GM23248 (cell line): ENCODE results near the gene RC3H2. TPM values are rescaled to one million over a fixed set of nuclear protein-coding genes. Genes with fewer than 3 reads are reported as not detected.
"Not testable (repeated sequence)": the region's sequence is repeated elsewhere in the genome, so short reads cannot be mapped to it uniquely, and the experiment has no call there.

Experiments used
- DNase-seq: peaks from one replicate; pipeline ENCODE4 v3.0.0-alpha.2; 2015
- H2AFZ ChIP-seq: fragments of 200-600 bp; sonication (generic); 2 replicates; pipeline ENCODE4 v1.6.1; 2016; ENCODE audit warnings: antibody characterized with exemption
- H3F3A ChIP-seq: fragments of 200-600 bp; sonication (generic); 2 replicates; pipeline ENCODE4 v1.6.1; 2016; ENCODE audit warnings: mild to moderate bottlenecking, antibody characterized with exemption, mixed run types; ENCODE audit not compliant: insufficient read depth
- H3K27ac ChIP-seq: fragments of 200-600 bp; sonication (generic); 2 replicates; pipeline ENCODE4 v1.5.1; 2016; ENCODE audit warnings: mild to moderate bottlenecking
- H3K27me3 ChIP-seq: fragments of 200-600 bp; sonication (generic); replicated peaks from 2 replicates; pipeline ENCODE4 v1.6.1; 2016; ENCODE audit warnings: mild to moderate bottlenecking; ENCODE audit not compliant: insufficient read depth
- H3K36me3 ChIP-seq: fragments of 200-600 bp; sonication (generic); 2 replicates; pipeline ENCODE4 v1.6.1; 2016; ENCODE audit warnings: low read depth, mild to moderate bottlenecking
- H3K4me1 ChIP-seq: fragments of 200-600 bp; sonication (generic); 2 replicates; pipeline ENCODE4 v1.6.1; 2016; ENCODE audit warnings: mild to moderate bottlenecking; ENCODE audit not compliant: insufficient read depth
- H3K4me2 ChIP-seq: fragments of 200-600 bp; sonication (generic); one replicate; pipeline ENCODE4 v1.6.1; 2016; ENCODE audit warnings: mild to moderate bottlenecking; ENCODE audit not compliant: unreplicated experiment
- H3K4me3 ChIP-seq: fragments of 200-600 bp; sonication (generic); 2 replicates; pipeline ENCODE4 v1.5.1; 2016; ENCODE audit warnings: mild to moderate bottlenecking
- H3K79me2 ChIP-seq: fragments of 200-600 bp; sonication (generic); 2 replicates; pipeline ENCODE4 v1.6.1; 2016; ENCODE audit warnings: mild to moderate bottlenecking; ENCODE audit not compliant: insufficient read depth
- H3K9ac ChIP-seq: fragments of 200-600 bp; sonication (generic); 2 replicates; pipeline ENCODE4 v1.6.1; 2016; ENCODE audit warnings: mild to moderate bottlenecking
- H3K9me2 ChIP-seq: fragments of 200-600 bp; sonication (generic); 2 replicates; pipeline ENCODE4 v1.6.1; 2016; ENCODE audit warnings: mixed run types, mild to moderate bottlenecking, moderate library complexity; ENCODE audit not compliant: insufficient read depth
- H3K9me3 ChIP-seq: fragments of 200-600 bp; sonication (generic); one replicate; pipeline ENCODE4 v1.6.1; 2017; ENCODE audit warnings: low read depth
- H4K20me1 ChIP-seq: fragments of 200-600 bp; sonication (generic); 2 replicates; pipeline ENCODE4 v1.6.0; 2016; ENCODE audit not compliant: insufficient read depth
- EZH2 ChIP-seq: fragments of 200-600 bp; sonication (generic); IDR thresholded peaks from 2 replicates; pipeline ENCODE4 v1.6.1; 2018; ENCODE audit warnings: antibody characterized with exemption, mild to moderate bottlenecking; ENCODE audit not compliant: insufficient read depth, poor library complexity, severe bottlenecking
- EZH2phosphoT487 ChIP-seq: fragments of 200-600 bp; sonication (generic); IDR thresholded peaks from 2 replicates; pipeline ENCODE4 v1.6.1; 2018; ENCODE audit warnings: antibody characterized with exemption, moderate library complexity, mild to moderate bottlenecking, low read depth; ENCODE audit not compliant: insufficient read depth
- WGBS, 2 experiments: methylation state at CpG; one replicate each; pipeline ENCODE4 v1.1.6; 2015 to 2017; ENCODE audit warnings: low lambda C conversion rate in 2 of 2, low coverage in 1 of 2; ENCODE audit errors: missing lambda C conversion rate in 2 of 2; 5-methylcytosine and 5-hydroxymethylcytosine counted together
- in situ Hi-C: fragments of 300-500 bp; cut with MboI; formaldehyde crosslinking; loops from 2 replicates; pipeline ENCODE4 v1.15.0; 2020
- polyA plus RNA-seq: library from polyadenylated mRNA; unstranded; fragments of >200 nt; fragmentation: Nextera tagmentation; extraction: Ambion mirVana; gene quantifications from 2 replicates; pipeline ENCODE4 v1.2.1, GENCODE V29; 2016
- total RNA-seq: library from RNA; depleted of rRNA; stranded (reverse); fragments of >200 nt; shearing (Covaris generic); gene quantifications from 2 replicates; pipeline ENCODE4 v1.2.3, GENCODE V29; 2014

RC3H2 gene
- total and polyA plus RNA-seq, 2 experiments from 2014 or later, result 22.1 to 26.8 TPM

DNA sequence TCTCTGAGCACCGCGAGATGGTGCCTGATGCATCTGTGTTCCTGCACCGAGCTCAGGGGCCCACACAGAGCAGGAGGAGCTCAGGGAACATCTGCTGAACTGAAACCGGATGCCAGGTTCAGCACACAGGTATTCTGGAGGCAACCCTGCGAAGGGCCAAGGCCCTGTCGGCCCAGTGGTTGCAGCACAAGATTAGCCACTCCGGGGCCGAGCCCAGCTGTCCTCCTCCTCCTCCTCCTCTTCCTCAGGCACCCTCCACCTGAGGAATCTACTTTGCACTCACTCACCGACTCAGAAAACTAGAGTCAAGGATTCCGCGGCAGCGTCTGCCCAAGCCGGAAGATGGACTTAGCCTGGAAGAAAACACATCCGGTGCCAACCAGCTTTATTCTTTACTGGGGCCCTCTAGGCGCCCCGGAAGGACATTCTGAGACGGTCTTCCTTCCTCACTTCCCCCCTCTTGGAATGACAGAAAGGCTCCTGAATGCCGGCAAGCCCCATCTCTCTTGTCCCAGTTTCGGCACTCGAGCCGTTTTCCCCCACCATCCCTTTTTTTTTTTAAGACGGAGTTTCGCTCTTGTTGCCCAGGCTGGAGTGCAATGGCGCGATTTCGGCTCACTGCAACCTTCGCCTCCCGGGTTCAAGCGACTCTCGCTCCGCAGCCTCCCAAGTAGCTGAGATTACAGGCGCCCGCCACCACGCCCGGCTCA is 8.0 kb upstream of the RC3H2 start, which contains the start of gene ZBTB6:
ZBTB6 (minus strand) TSS at position 360 of the 710 bp plus-strand sequence. CDS start 1,251 bp downstream, outside the sequence.
- no peaks in the 10 kb centered on the region for H3K27me3 ChIP-seq
- no peaks in the 10 kb centered on the region for H3K9me3 ChIP-seq
- peak; percentile 93 for DNase-seq
- peaks cover 19% of the 10 kb centered on the region for H3K36me3 ChIP-seq
- H3F3A ChIP-seq, result peaks cover 37% of the 10 kb centered on the region; the same call in 1 of the 2 replicates
- 1% methylated on average over 34 to 35 of the region's 35 CpGs for WGBS, 2 experiments
- peak within 1 kb of the TSS; percentile 94 for H3K9ac ChIP-seq
- H3K9me2 ChIP-seq, result no peaks in the 10 kb centered on the region
- H4K20me1 ChIP-seq, result no peaks in the 10 kb centered on the region
- peak within 1 kb of the TSS; percentile 90 for H3K4me2 ChIP-seq
- H3K4me3 ChIP-seq, result peak within 1 kb of the TSS; percentile 95
- TF ChIP-seq EZH2, result no peak
- TF ChIP-seq EZH2phosphoT487, result no peak
- peak within 1 kb of the TSS; percentile 91 for H2AFZ ChIP-seq
- H3K27ac ChIP-seq, result peak within 1 kb of the TSS; percentile 88
- H3K79me2 ChIP-seq, result peaks cover 60% of the 10 kb centered on the region
- peaks cover 6% of the 10 kb centered on the region for H3K4me1 ChIP-seq
- in situ Hi-C loops, result no loop called here

DNA sequence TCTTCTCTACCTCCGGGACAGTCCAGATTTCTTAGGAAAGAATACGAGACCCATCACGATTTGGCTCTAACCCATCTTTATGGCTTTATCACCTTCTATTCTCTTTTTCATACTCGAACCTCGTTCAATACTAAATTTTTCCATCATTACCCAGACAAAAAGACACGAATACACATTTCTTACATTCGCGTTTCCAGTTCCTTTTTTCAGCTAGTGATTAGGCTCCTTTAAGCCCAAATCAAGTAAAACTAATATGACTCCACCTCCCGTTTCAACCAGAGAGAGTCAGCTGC is 7.5 kb upstream of the RC3H2 start:
- H3F3A ChIP-seq, result peaks cover 42% of the 10 kb centered on the region; the same call in 1 of the 2 replicates
- H3K9me3 ChIP-seq, result no peaks in the 10 kb centered on the region
- TF ChIP-seq EZH2 (no peak), EZH2phosphoT487 (no peak)
- in situ Hi-C loops, result no loop called here
- peak overlapping the region; percentile 95 for H3K4me3 ChIP-seq
- peaks cover 19% of the 10 kb centered on the region for H3K36me3 ChIP-seq
- H4K20me1 ChIP-seq, result no peaks in the 10 kb centered on the region
- H3K9me2 ChIP-seq, result no peaks in the 10 kb centered on the region
- peaks cover 59% of the 10 kb centered on the region for H3K79me2 ChIP-seq
- peak overlapping the region; percentile 91 for H2AFZ ChIP-seq
- 1% methylated on average over 9 of the region's 9 CpGs for whole genome bisulfite sequencing, 2 experiments
- peak overlapping the region; percentile 94 for H3K9ac ChIP-seq
- peak overlapping the region; percentile 90 for H3K4me2 ChIP-seq
- peaks cover 6% of the 10 kb centered on the region for H3K4me1 ChIP-seq
- H3K27me3 ChIP-seq, result no peaks in the 10 kb centered on the region
- peak overlapping the region; percentile 88 for H3K27ac ChIP-seq
- no peak for DNase-seq

DNA sequence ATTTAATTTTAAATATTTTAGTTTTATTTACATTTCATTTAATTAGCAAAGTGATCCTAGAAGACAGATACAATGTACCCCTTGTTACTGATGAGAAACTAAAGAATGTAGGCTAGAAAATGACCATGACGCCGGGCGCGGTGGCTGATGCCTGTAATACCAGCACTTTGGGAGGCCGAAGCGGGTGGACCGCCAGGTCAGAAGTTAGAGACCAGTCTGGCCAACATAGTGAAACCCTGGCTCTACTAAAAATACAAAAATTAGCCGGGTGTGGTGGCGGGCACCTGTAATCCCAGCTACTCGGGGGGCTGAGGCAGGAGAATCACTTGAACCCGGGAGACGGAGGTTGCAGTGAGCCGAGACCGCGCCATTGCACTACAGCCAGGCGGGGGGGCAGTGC is 963 bp upstream of the RC3H2 start:
- Histone ChIP-seq H3K4me1 (peaks cover 17% of the 10 kb centered on the region), H3F3A (peaks cover 36% of the 10 kb centered on the region), H3K79me2 (peaks cover 72% of the 10 kb centered on the region), H3K4me3 (peak overlapping the region; percentile 71; the same call in 1 of the 2 replicates), H3K27ac (peak overlapping the region; percentile 66), H2AFZ (peak overlapping the region; percentile 93), H3K36me3 (peaks cover 11% of the 10 kb centered on the region), H3K9ac (peak overlapping the region; percentile 77), H3K4me2 (peak overlapping the region; percentile 79)
- 95 to 97% methylated on average over 16 of the region's 16 CpGs for WGBS, 2 experiments
- DNase-seq, in situ Hi-C loops, H3K27me3 ChIP-seq, H3K9me3 ChIP-seq, H3K9me2 ChIP-seq, H4K20me1 ChIP-seq: not testable (repeated sequence)

DNA sequence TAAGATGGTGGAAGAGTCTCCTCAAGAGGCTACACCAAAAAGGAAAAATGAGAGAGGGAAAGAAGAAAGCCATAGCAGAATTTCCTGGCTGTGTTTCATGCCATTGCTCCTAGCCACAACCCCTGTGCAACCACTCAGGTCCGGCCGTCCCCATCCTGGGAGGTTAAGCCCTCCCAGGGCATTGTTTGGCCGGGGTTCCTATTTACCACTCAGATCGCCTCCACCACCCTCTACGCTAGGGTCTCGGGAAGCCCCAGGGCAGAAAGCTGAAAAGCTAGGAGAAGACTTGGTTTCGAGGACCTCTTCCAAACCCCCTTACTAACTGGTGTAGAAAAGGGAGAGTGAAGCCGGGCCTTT is 715 bp downstream of the RC3H2 start:
- peak; percentile 65 for DNase-seq
- peaks cover 72% of the 10 kb centered on the region for H3K79me2 ChIP-seq
- H3K9me2 ChIP-seq, result no peaks in the 10 kb centered on the region
- peaks cover 31% of the 10 kb centered on the region for H3K4me1 ChIP-seq
- H3K4me2 ChIP-seq, result peak overlapping the region; percentile 99
- H3K4me3 ChIP-seq, result peak overlapping the region; percentile 95
- in situ Hi-C loops, result no loop called here
- H3K9ac ChIP-seq, result peak overlapping the region; percentile 96
- no peaks in the 10 kb centered on the region for H3K9me3 ChIP-seq
- TF ChIP-seq EZH2phosphoT487 (no peak), EZH2 (no peak)
- no peaks in the 10 kb centered on the region; the same call in 1 of the 2 replicates for H4K20me1 ChIP-seq
- H3K36me3 ChIP-seq, result no peaks in the 10 kb centered on the region; the same call in 1 of the 2 replicates
- H3K27ac ChIP-seq, result peak overlapping the region; percentile 81
- H2AFZ ChIP-seq, result peak overlapping the region; percentile 75
- 0 to 1% methylated on average over 8 of the region's 8 CpGs for WGBS, 2 experiments
- peaks cover 44% of the 10 kb centered on the region for H3F3A ChIP-seq
- no peaks in the 10 kb centered on the region for H3K27me3 ChIP-seq
